OCI-LY7 (cell line): ENCODE measurements around the gene INF2. TPM values are rescaled to one million over a fixed set of nuclear protein-coding genes. Genes with fewer than 3 reads are reported as not detected.
A peak's percentile ranks its signal among the peaks of the same experiment; 100 is the strongest.
"Not testable (repeated sequence)": the region's sequence is repeated elsewhere in the genome, so short reads cannot be mapped to it uniquely, and the experiment has no call there.

ENCODE experiments used
- BruUV-seq: library from RNA; stranded (reverse); fragments of 400-500 nt; replicated peaks from 2 replicates; lab custom pipeline; 2021; lab: Mats Ljungman, UMichigan
- CTCF ChIA-PET: fragments of 300-600 bp; sonication (Branson Sonifier 250); formaldehyde crosslinking; loops from one replicate; lab custom pipeline; 2022; ENCODE audit warnings: antibody characterized with exemption; ENCODE audit not compliant: unreplicated experiment; lab: Charles Lee
- POLR2A ChIA-PET: fragments of 300-600 bp; sonication (Branson Sonifier 250); formaldehyde crosslinking; loops from one replicate; lab custom pipeline; 2022; ENCODE audit warnings: antibody characterized with exemption; lab: Charles Lee
- DNase-seq: peaks from one replicate; pipeline ENCODE4 v3.0.0-alpha.2; 2015; ENCODE audit warnings: low spot score
- H2AFZ ChIP-seq: fragments of 200-600 bp; sonication (generic), shearing (Covaris generic); 2 replicates; pipeline ENCODE4 v1.6.1; 2014; ENCODE audit warnings: mild to moderate bottlenecking, antibody characterized with exemption, low read length, moderate library complexity
- H3K27ac ChIP-seq: fragments of 200-600 bp; sonication (generic); 2 replicates; pipeline ENCODE4 v1.5.1; 2014; ENCODE audit warnings: mixed run types, low read depth, mild to moderate bottlenecking, moderate library complexity, low read length, inconsistent platforms; ENCODE audit not compliant: poor library complexity, severe bottlenecking
- H3K36me3 ChIP-seq: fragments of 200-600 bp; sonication (generic); 2 replicates; pipeline ENCODE4 v1.6.1; 2014; ENCODE audit warnings: mild to moderate bottlenecking, antibody characterized with exemption, low read length, moderate library complexity, mixed read lengths; ENCODE audit not compliant: insufficient read depth
- H3K4me1 ChIP-seq: fragments of 200-600 bp; sonication (generic); 2 replicates; pipeline ENCODE4 v1.5.1; 2014; ENCODE audit warnings: mild to moderate bottlenecking, low read length; ENCODE audit not compliant: insufficient read depth, poor library complexity, severe bottlenecking
- H3K4me2 ChIP-seq: fragments of 200-600 bp; sonication (generic); 2 replicates; pipeline ENCODE4 v1.6.1; 2014; ENCODE audit warnings: mild to moderate bottlenecking, low read length
- H3K4me3 ChIP-seq: fragments of 200-600 bp; sonication (generic); 2 replicates; pipeline ENCODE4 v1.5.1; 2014; ENCODE audit warnings: mild to moderate bottlenecking, low read depth, low read length; ENCODE audit not compliant: poor library complexity, severe bottlenecking
- H3K79me2 ChIP-seq: fragments of 200-600 bp; sonication (generic); 2 replicates; pipeline ENCODE4 v1.6.1; 2016; ENCODE audit warnings: low read depth, mild to moderate bottlenecking, low read length, moderate library complexity, mixed read lengths; ENCODE audit not compliant: insufficient read depth
- H3K9me2 ChIP-seq: fragments of 200-600 bp; sonication (generic); 2 replicates; pipeline ENCODE4 v1.6.1; 2016; ENCODE audit warnings: mild to moderate bottlenecking, low read length, mixed read lengths; ENCODE audit not compliant: insufficient read depth
- H3K9me3 ChIP-seq: fragments of 200-600 bp; sonication (generic); 2 replicates; pipeline ENCODE4 v1.6.1; 2014; ENCODE audit warnings: mild to moderate bottlenecking, mixed run types, low read length, mixed read lengths
- H4K20me1 ChIP-seq: fragments of 200-600 bp; sonication (generic); 2 replicates; pipeline ENCODE4 v1.6.1; 2014; ENCODE audit warnings: mild to moderate bottlenecking, antibody characterized with exemption, low read length, moderate library complexity, mixed read lengths; ENCODE audit not compliant: insufficient read depth
- EZH2phosphoT487 ChIP-seq: fragments of 200-600 bp; sonication (generic); IDR thresholded peaks from 2 replicates; pipeline ENCODE4 v1.6.1; 2018; ENCODE audit warnings: low read depth, borderline replicate concordance, mild to moderate bottlenecking, mixed run types, antibody characterized with exemption, low read length, moderate library complexity, mixed read lengths
- intact Hi-C: fragments of 100-400 bp; cut with micrococcal nuclease; formaldehyde crosslinking; loops from one replicate; pipeline ENCODE4 v1.10.0; 2022; ENCODE audit not compliant: unreplicated experiment
- total RNA-seq, 2 experiments: library from RNA; depleted of rRNA in 1 of 2; stranded (reverse); fragments of >200 nt in 1 of 2; shearing (Covaris generic) in 1 of 2; gene quantifications; 2 replicates each; pipeline ENCODE4 v1.2.3, GENCODE V29; 2014 to 2022
- TF ChIP-seq, protein P1 (sequence below): fragments of 200-600 bp; sonication (generic); conservative IDR thresholded peaks from 2 replicates; pipeline ENCODE4 v1.5.1; 2014; ENCODE audit warnings: mild to moderate bottlenecking, antibody characterized with exemption, low read length, moderate library complexity, mixed read lengths

INF2 gene
- total RNA-seq, 2 experiments from 2014 or later, result 39.4 to 51.6 TPM

DNA sequence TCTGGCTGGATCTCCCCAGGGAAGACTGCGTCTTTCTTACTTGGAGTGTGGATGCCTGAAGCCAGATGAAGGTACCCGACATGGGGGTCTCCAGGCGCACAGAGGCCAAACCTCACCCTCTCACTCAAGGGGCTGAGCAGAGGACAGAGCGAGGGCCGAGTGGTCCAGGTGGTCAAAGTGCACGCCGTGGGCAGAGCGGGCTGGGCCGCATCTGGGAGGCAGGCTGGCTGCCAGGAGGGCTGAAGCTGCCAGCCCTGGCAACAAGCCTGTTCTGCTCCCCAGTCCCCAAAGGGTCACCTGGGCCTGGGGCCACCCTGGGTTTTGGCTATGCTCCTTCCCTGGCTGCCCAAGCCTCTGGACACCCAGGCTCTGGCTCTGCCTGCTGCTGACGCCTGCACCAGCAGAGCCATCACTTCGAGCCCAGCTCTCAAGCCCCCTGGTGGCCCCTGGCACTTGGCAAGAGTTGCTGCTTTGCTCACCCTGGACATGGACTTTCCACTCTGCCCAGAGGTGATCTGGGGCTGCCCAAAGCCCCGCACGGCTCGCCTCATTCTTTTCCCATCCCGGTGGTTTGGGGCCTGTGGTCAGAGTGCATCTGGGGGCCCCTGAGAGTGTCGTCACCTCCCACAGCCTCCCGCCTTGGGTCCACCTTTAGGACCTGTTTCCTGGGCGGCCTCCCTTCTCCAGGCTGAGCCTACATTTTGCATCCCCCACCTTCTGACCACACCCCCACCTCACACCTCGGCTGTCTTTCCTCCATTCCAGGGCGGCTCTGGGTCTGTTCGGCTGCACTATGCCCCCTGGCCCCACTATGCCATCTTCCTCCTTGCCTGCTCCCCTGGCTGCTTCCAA lies 37.4 kb downstream of the INF2 start:
- ChIA-PET POLR2A (no interaction called here), CTCF (no interaction called here)
- Histone ChIP-seq H3K36me3 (no peaks in the 10 kb centered on the region), H3K4me1 (no peaks in the 10 kb centered on the region), H4K20me1 (no peaks in the 10 kb centered on the region), H3K9me3 (no peaks in the 10 kb centered on the region), H3K9me2 (no peaks in the 10 kb centered on the region), H3K4me3 (no peak overlapping the region), H3K27ac (no peak overlapping the region), H3K4me2 (no peak overlapping the region), H2AFZ (no peak overlapping the region), H3K79me2 (no peaks in the 10 kb centered on the region)
- no TSS peak for BruUV-seq
- intact Hi-C loops, result no loop called here
- DNase-seq, result no peak
- TF ChIP-seq EZH2phosphoT487, result no peak
- TF ChIP-seq, protein P1, sequence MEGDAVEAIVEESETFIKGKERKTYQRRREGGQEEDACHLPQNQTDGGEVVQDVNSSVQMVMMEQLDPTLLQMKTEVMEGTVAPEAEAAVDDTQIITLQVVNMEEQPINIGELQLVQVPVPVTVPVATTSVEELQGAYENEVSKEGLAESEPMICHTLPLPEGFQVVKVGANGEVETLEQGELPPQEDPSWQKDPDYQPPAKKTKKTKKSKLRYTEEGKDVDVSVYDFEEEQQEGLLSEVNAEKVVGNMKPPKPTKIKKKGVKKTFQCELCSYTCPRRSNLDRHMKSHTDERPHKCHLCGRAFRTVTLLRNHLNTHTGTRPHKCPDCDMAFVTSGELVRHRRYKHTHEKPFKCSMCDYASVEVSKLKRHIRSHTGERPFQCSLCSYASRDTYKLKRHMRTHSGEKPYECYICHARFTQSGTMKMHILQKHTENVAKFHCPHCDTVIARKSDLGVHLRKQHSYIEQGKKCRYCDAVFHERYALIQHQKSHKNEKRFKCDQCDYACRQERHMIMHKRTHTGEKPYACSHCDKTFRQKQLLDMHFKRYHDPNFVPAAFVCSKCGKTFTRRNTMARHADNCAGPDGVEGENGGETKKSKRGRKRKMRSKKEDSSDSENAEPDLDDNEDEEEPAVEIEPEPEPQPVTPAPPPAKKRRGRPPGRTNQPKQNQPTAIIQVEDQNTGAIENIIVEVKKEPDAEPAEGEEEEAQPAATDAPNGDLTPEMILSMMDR, result 0 out of 2 replicates have a peak, but pooled peaks have one; percentile 13

DNA sequence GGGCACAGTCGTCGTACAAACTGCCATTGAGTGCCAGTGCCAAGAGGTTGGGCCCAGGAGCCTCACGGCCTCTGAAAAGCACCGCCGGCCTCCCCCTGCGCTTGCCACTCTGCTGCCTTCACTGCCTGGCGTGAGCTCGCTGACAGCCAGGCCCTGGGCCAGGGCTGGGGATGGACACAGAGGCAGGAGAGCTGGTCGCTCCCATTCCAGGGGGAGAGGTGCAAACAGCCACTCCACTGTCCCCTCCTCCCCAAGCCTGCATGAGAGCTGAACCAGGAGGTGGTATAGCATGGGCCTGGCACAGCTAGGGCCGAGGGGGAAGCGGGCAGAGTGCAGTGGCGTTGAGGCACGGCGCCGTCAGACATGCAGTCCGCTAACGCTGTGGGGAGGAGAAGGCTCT lies 39.2 kb downstream of the INF2 start:
- Histone ChIP-seq H3K9me3 (no peaks in the 10 kb centered on the region), H3K4me3 (no peak overlapping the region), H4K20me1 (no peaks in the 10 kb centered on the region), H3K27ac (no peak overlapping the region), H3K9me2 (no peaks in the 10 kb centered on the region), H3K4me2 (no peak overlapping the region), H2AFZ (no peak overlapping the region), H3K4me1 (no peaks in the 10 kb centered on the region), H3K36me3 (no peaks in the 10 kb centered on the region), H3K79me2 (no peaks in the 10 kb centered on the region)
- no TSS peak for BruUV-seq
- ChIA-PET POLR2A (no interaction called here), CTCF (no interaction called here)
- DNase-seq, result no peak
- intact Hi-C loops, result no loop called here
- TF ChIP-seq, protein P1, result no peak
- TF ChIP-seq EZH2phosphoT487, result no peak

DNA sequence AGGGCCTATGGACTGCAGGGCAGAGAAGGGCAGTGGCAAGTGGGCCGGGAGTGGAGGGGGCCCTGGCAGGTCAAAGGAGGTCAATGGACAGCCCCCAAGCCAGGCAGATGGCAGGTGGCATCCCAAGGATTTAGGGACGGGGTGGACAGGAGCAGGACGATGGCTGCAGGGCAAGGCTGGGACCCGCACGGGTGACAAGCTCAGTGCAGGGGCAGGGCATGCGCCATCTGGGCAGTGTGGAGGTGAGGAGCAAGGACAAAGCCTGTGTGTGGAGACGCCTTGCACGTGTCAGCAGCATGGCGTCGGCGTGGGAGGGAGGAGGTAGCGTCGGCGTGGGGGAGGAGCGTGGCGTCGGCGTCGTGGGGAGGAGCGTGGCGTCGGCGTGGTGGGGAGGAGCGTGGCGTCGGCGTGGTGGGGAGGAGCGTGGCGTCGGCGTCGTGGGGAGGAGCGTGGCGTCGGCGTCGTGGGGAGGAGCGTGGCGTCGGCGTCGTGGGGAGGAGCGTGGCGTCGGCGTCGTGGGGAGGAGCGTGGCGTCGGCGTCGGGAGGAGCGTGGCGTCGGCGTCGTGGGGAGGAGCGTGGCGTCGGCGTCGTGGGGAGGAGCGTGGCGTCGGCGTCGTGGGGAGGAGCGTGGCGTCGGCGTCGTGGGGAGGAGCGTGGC lies 39.9 kb downstream of the INF2 start:
- H3K4me1 ChIP-seq, CTCF ChIA-PET, intact Hi-C loops, H2AFZ ChIP-seq, H3K4me3 ChIP-seq, DNase-seq, POLR2A ChIA-PET, H3K36me3 ChIP-seq, BruUV-seq, H3K4me2 ChIP-seq, H3K79me2 ChIP-seq, H4K20me1 ChIP-seq, H3K9me2 ChIP-seq, H3K27ac ChIP-seq, H3K9me3 ChIP-seq: not testable (repeated sequence)
